ENCODE measurements around the gene ERBB2. TPM values are rescaled to one million over a fixed set of nuclear protein-coding genes. Genes with fewer than 3 reads are reported as not detected.

Gene ERBB2
- total RNA-seq, 3 donors from 2014 or later = 13.1 to 118 (median 59.0) TPM

- no peaks in the 10 kb centered on the region for H3K27me3 ChIP-seq
- peak overlapping the region; percentile 20 to 72 (median 71) for H3K4me3 ChIP-seq
- intact Hi-C loops (cut with DNase I; ENCODE audit: low total_unique reads) = no loop called here
- no peaks in the 10 kb centered on the region for H3K9me3 ChIP-seq
- TF ChIP-seq CTCF (IDR thresholded peaks at IDR 0.05) = no peak
- no peak for TF ChIP-seq POLR2A (IDR thresholded peaks at IDR 0.05)
- TF ChIP-seq POLR2AphosphoS5 (IDR thresholded peaks at IDR 0.05) = no peak
- DNase-seq (ENCODE audit: low spot score in 2 of 2) = peak; percentile 76 to 79
- H3K4me1 ChIP-seq = no peaks in the 10 kb centered on the region
- peak overlapping the region; percentile 99 for H3K27ac ChIP-seq
- no peaks in the 10 kb centered on the region for H3K36me3 ChIP-seq
Observed at GRCh38 chr17:39738568-39738901, 38.7 kb downstream of the ERBB2 start.

GRCh38 chr17:39738983-39739884 is 39.4 kb downstream of the ERBB2 start:
- H3K4me1 ChIP-seq = no peaks in the 10 kb centered on the region
- H3K36me3 ChIP-seq = no peaks in the 10 kb centered on the region
- peak overlapping the region; percentile 20 to 72 (median 71) for H3K4me3 ChIP-seq
- no peaks in the 10 kb centered on the region for H3K27me3 ChIP-seq
- TF ChIP-seq POLR2AphosphoS5 (IDR thresholded peaks at IDR 0.05) (peak; percentile 33 to 90 (median 63)), POLR2A (IDR thresholded peaks at IDR 0.05) (peak; percentile 69), CTCF (IDR thresholded peaks at IDR 0.05) (no peak)
- H3K9me3 ChIP-seq = no peaks in the 10 kb centered on the region
- DNase-seq (ENCODE audit: low spot score in 2 of 2) = peak; percentile 93 to 95
- intact Hi-C loops (cut with DNase I; ENCODE audit: low total_unique reads) = no loop called here
- peak overlapping the region; percentile 99 for H3K27ac ChIP-seq

GRCh38 chr17:39739885-39740356 is 40.1 kb downstream of the ERBB2 start:
- peak overlapping the region; percentile 99 for H3K27ac ChIP-seq
- no peaks in the 10 kb centered on the region for H3K9me3 ChIP-seq
- H3K27me3 ChIP-seq = no peaks in the 10 kb centered on the region
- H3K36me3 ChIP-seq = no peaks in the 10 kb centered on the region
- no peaks in the 10 kb centered on the region for H3K4me1 ChIP-seq
- TF ChIP-seq POLR2AphosphoS5 (IDR thresholded peaks at IDR 0.05) (no peak), POLR2A (IDR thresholded peaks at IDR 0.05) (no peak), CTCF (IDR thresholded peaks at IDR 0.05) (no peak)
- peak in 1 of 2 donors; percentile 50 for DNase-seq (ENCODE audit: low spot score in 2 of 2)
- intact Hi-C loops (cut with DNase I; ENCODE audit: low total_unique reads) = no loop called here
- H3K4me3 ChIP-seq = peak overlapping the region in 2 of 3 donors; percentile 71 to 72

GRCh38 chr17:39740357-39741111 is 40.7 kb downstream of the ERBB2 start:
- intact Hi-C loops (cut with DNase I; ENCODE audit: low total_unique reads) = no loop called here
- Histone ChIP-seq H3K9me3 (no peaks in the 10 kb centered on the region), H3K4me3 (peak overlapping the region in 2 of 3 donors; percentile 71 to 72), H3K27ac (peak overlapping the region; percentile 99), H3K27me3 (no peaks in the 10 kb centered on the region), H3K36me3 (no peaks in the 10 kb centered on the region), H3K4me1 (no peaks in the 10 kb centered on the region)
- peak; percentile 81 to 82 for DNase-seq (ENCODE audit: low spot score in 2 of 2)
- TF ChIP-seq POLR2AphosphoS5 (IDR thresholded peaks at IDR 0.05) = peak in 2 of 3 donors; percentile 37 to 68
- no peak for TF ChIP-seq CTCF (IDR thresholded peaks at IDR 0.05)
- no peak for TF ChIP-seq POLR2A (IDR thresholded peaks at IDR 0.05)
